Endothelial cell (in vitro differentiated cells): ENCODE measurements around the gene LMO3. TPM values are rescaled to one million over a fixed set of nuclear protein-coding genes. Genes with fewer than 3 reads are reported as not detected.

ENCODE experiments used
- DNase-seq: peaks from one replicate; pipeline ENCODE4 v3.0.0; 2021; ENCODE audit warnings: low spot score
- H3K27ac Mint-ChIP-seq: one replicate; pipeline ENCODE4 v1.8.0; 2021; ENCODE audit warnings: mixed read lengths, inconsistent platforms; ENCODE audit not compliant: unreplicated experiment
- H3K27me3 Mint-ChIP-seq: one replicate; pipeline ENCODE4 v1.8.0; 2021; ENCODE audit warnings: mild to moderate bottlenecking, moderate library complexity, mixed read lengths, inconsistent platforms; ENCODE audit not compliant: unreplicated experiment
- H3K36me3 Mint-ChIP-seq: one replicate; pipeline ENCODE4 v1.8.0; 2021; ENCODE audit warnings: mild to moderate bottlenecking, low read depth, mixed read lengths, inconsistent platforms; ENCODE audit not compliant: unreplicated experiment
- H3K4me1 Mint-ChIP-seq: one replicate; pipeline ENCODE4 v1.8.0; 2021; ENCODE audit warnings: mild to moderate bottlenecking, mixed read lengths, inconsistent platforms; ENCODE audit not compliant: unreplicated experiment
- H3K4me3 Mint-ChIP-seq: one replicate; pipeline ENCODE4 v1.8.0; 2021; ENCODE audit warnings: mild to moderate bottlenecking, mixed read lengths, inconsistent platforms; ENCODE audit not compliant: unreplicated experiment
- H3K9me3 Mint-ChIP-seq: one replicate; pipeline ENCODE4 v1.8.0; 2021; ENCODE audit warnings: mixed read lengths, inconsistent platforms; ENCODE audit not compliant: unreplicated experiment
- CTCF ChIP-seq: fragments of 200-600 bp; sonication (generic); IDR thresholded peaks from one replicate; pipeline ENCODE4 v1.5.0; 2021; ENCODE audit warnings: antibody characterized with exemption; ENCODE audit not compliant: unreplicated experiment
- total RNA-seq: library from RNA; stranded (reverse); fragmentation: NEBNext Ultra II Directional; extraction: Animal tissue kit (Norgen Biotek cat#: 25700); gene quantifications from one replicate; pipeline ENCODE4 v1.2.1, GENCODE V29; 2021; ENCODE audit not compliant: unreplicated experiment

The LMO3 gene
- total RNA-seq, 1 donor from 2014 or later, result not detected

- Mint-ChIP-seq H3K27ac (no peak overlapping the region), H3K4me3 (no peak overlapping the region), H3K27me3 (no peaks in the 10 kb centered on the region), H3K4me1 (no peaks in the 10 kb centered on the region), H3K9me3 (no peaks in the 10 kb centered on the region), H3K36me3 (no peaks in the 10 kb centered on the region)
- no peak for TF ChIP-seq CTCF
- DNase-seq, result no peak
Measured at GRCh38 chr12:16530268-16530850, 75.6 kb downstream of the LMO3 start.

- Mint-ChIP-seq H3K27ac (no peak overlapping the region), H3K4me3 (no peak overlapping the region), H3K36me3 (no peaks in the 10 kb centered on the region), H3K27me3 (no peaks in the 10 kb centered on the region), H3K9me3 (no peaks in the 10 kb centered on the region), H3K4me1 (no peaks in the 10 kb centered on the region)
- DNase-seq, result no peak
- no peak for TF ChIP-seq CTCF
Measured at GRCh38 chr12:16526693-16527092, 79.3 kb downstream of the LMO3 start.

DNA sequence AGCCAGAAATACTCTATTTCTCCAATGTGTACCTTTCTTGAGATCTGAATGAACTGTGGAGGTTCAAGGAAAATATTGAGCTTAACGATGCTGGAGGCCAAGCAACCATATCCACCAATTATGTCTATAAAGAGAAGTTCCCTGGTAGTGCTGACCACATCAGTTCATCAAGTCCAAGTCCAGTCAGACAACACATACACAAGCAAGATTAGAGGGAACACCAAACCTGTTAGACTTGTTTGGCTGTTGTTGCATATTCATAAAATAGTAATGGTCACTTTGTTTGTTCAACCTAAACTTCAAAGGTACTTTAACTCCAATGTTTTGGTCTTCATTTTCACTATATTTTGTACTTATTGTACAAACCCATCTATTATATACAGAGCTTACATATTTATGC, 81.6 kb downstream of the LMO3 start:
- no peak overlapping the region for H3K27ac Mint-ChIP-seq

DNA sequence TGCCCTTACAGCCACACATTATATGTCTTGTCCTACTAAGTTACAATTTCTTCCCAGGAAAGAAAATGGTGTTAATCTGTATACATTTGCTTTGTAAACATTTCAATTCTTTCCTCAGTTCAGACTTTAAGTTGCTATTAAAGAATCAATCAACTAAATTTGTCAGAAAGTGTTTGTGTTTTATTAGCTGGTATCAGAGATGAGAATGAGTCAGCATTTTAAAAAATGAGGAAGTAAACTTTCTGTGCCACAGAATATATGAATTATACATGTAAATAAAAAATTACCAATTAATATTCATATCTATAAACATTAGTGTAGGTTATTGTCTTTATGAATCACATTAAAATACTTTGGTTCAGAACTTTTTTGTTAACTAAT, 82.0 kb downstream of the LMO3 start:
- Mint-ChIP-seq H3K27me3 (no peaks in the 10 kb centered on the region), H3K4me3 (no peak overlapping the region), H3K4me1 (no peaks in the 10 kb centered on the region), H3K27ac (no peak overlapping the region), H3K9me3 (no peaks in the 10 kb centered on the region), H3K36me3 (no peaks in the 10 kb centered on the region)
- no peak for DNase-seq
- TF ChIP-seq CTCF, result no peak

More for the DNA sequence above, 81.6 kb downstream of the LMO3 start:
- no peaks in the 10 kb centered on the region for H3K4me1 Mint-ChIP-seq
- H3K4me3 Mint-ChIP-seq, result no peak overlapping the region
- DNase-seq, result no peak
- TF ChIP-seq CTCF, result no peak
- H3K36me3 Mint-ChIP-seq, result no peaks in the 10 kb centered on the region
- no peaks in the 10 kb centered on the region for H3K27me3 Mint-ChIP-seq
- H3K9me3 Mint-ChIP-seq, result no peaks in the 10 kb centered on the region

GRCh38 chr12:16523284-16523950, 82.5 kb downstream of the LMO3 start:
- no peak for DNase-seq
- no peaks in the 10 kb centered on the region for H3K4me1 Mint-ChIP-seq
- TF ChIP-seq CTCF, result no peak
- no peaks in the 10 kb centered on the region for H3K9me3 Mint-ChIP-seq
- H3K27ac Mint-ChIP-seq, result no peak overlapping the region
- no peak overlapping the region for H3K4me3 Mint-ChIP-seq
- H3K27me3 Mint-ChIP-seq, result no peaks in the 10 kb centered on the region
- no peaks in the 10 kb centered on the region for H3K36me3 Mint-ChIP-seq
